ENCODE results near the gene FNDC11. TPM values are rescaled to one million over a fixed set of nuclear protein-coding genes. Genes with fewer than 3 reads are reported as not detected.

FNDC11 gene
- total RNA-seq, 4 donors from 2014 or later: 0.19 to 0.38 TPM; not detected in 2

- DNase-seq (ENCODE audit: low spot score) (no peak), ATAC-seq (ENCODE audit: low FRiP score) (no peak)
- no peak for TF ChIP-seq CTCF (IDR thresholded peaks at IDR 0.05)
Measured at GRCh38 chr20:63565021-63565698, 11.2 kb downstream of the FNDC11 start.

DNA sequence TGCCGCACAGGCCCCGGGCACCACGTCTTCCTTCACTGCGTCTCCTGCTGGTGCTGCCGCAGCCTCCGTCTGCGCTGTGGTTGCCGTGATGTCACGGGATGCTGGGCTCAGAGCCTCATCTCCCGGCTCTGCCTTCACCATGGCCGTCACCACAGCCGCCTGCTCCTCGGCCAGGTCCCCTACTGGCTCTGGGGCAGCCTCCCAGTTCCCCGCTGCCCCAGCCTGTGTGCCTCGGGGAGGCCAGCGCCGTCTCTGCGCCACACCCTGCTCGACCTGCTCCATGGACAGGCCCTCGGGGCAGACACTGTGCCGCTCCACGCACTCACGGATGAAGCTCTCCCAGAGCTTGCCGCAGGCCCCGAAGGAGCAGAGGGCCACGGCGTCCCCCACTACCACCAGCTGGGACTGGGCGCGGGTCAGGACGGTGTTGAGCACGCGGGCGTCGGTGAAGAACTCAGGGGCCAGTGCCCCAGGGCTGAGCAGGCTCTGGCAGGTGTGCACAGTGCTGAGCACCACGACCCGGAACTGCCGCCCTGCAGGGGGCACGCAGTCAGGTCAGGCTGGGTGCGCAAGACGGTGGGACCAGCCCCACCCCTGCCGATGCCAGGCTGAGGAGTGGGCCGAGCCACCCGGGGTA lies 11.9 kb downstream of the FNDC11 start:
- no peak for ATAC-seq (ENCODE audit: low FRiP score)
- DNase-seq (ENCODE audit: low spot score): no peak
- no peak for TF ChIP-seq CTCF (IDR thresholded peaks at IDR 0.05)

DNA sequence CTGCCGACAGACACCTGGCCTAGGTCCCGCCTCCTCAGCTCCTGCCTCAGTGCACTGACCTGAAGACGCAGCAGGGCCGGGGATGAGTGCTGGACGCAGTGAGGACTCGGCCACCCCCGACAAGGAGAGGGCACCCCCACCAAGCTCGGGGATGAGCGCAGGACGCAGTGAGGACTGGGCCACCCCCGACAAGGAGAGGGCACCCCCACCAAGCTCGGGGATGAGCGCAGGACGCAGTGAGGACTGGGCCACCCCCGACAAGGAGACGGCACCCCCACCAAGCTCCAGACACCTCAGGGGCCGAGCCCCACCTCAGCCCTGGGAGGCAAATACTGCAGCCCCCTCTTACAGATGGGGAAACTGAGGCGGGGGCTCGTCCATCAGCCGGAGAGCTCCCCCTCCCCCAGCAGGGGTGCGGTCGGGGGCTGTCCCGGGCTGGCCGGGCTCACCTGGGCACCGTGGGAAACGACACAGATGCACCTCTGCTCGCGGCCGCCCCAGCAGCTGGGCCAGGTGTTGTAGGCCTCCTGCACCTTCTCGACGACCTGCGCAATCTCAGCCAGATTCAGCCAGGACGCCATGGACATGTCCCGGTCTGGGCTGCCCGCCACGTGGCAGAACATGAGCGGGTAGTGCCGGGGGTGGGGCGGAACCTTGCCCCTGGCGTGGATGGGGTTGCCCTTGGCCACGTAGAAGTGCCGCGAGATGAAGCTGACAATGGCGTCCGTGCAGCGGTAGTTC lies 12.6 kb downstream of the FNDC11 start:
- DNase-seq (ENCODE audit: low spot score) (no peak), ATAC-seq (ENCODE audit: low FRiP score) (no peak)
- no peak for TF ChIP-seq CTCF (IDR thresholded peaks at IDR 0.05)

- DNase-seq (ENCODE audit: low spot score): no peak
- ATAC-seq (ENCODE audit: low FRiP score): no peak
- no peak for TF ChIP-seq CTCF (IDR thresholded peaks at IDR 0.05)
Measured at GRCh38 chr20:63567136-63567385, 13.1 kb downstream of the FNDC11 start.

DNA sequence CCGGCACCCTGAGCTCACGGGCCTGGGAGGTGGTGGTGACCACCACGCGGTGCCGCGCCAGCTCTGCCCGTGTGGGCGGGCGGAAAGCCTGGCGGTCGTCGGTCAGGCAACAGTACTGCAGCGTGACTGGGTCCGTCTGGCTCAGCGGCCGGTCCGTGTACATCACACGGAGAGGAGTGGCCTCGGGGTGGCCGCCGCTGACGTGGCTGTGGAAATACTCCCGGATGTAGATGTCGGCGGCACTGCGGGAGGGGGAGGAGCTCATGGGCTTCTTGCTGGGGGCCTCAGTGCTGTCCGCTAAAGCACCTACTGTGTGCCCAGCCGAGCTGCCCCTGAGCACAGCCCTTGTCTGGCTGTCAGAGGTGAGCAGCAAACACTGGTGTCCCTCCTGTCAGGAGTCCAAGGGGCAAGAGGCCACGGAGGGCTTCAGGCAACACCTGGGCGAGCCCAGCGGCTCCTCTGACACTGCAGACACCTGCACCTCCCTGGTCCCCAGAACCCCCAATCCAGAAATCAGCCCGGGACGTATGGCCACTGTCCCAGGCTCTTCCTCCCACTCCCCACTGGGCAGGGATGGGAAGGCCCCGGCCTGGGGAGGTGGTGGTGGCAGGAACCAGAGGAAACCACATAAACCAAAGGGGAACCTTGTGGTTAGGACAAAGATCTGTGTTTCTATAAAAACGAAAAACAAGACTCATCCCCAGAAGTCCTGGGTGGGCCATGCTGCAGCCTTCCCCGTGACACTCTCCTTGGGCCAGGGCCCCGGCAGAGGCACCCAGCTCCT lies 13.6 kb downstream of the FNDC11 start:
- no peak for DNase-seq (ENCODE audit: low spot score)
- ATAC-seq (ENCODE audit: low FRiP score): no peak
- TF ChIP-seq CTCF (IDR thresholded peaks at IDR 0.05): no peak

DNA sequence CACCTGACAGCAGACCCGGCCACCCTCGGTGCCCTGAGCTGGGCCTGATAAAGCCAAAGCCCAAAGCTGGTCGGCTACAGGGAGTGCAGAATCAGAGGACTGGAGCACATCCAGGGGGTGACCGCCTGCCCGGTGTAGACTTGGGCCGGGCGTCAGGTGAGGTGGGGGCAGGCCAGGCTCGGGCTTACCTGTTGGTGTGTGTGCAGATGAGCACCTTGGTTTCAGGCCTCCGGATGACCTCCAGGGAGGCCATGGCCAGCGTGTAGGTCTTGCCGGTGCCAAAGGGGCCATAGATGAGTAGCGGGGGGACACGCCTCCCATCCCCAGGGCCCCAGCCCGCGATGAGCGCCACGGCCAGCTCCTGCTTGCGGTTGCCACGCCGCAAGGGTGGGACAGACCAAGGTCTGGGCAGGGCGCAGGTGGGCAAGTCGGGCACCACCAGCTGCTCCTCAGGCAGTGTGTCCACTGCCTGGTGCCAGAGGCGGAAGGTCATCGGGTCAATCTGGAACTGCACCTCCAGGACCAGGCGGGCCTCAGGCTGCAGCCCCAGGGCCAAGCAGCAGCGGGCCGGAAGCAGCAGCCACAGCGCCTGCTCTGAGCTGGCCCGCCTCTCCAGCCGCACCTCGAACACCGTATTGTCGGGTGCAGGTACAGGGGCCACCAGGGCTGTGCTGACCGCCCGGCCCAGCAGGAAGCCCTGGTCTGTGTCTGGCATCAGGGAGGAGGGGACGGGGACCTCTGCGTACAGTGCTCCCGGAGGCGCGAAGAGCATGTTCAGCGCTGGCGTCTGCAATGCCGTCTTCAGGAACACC lies 14.4 kb downstream of the FNDC11 start:
- no peak for ATAC-seq (ENCODE audit: low FRiP score)
- no peak for TF ChIP-seq CTCF (IDR thresholded peaks at IDR 0.05)

More for the DNA sequence above, 14.4 kb downstream of the FNDC11 start:
- no peak for DNase-seq (ENCODE audit: low spot score)
